ENCODE results near the gene RAB4B. TPM values are rescaled to one million over a fixed set of nuclear protein-coding genes. Genes with fewer than 3 reads are reported as not detected.

Gene RAB4B
- total and polyA plus RNA-seq, 2 of the 13 experiments (the other 11 are each of a cell fraction or from before 2014, with no cell fraction given): 3.3 to 5.4 TPM

GRCh38 chr19:40777937-40778705 lies at the start of gene RAB4B (continued):
- TF ChIP-seq ZNF512B (CRISPR knock-in tag; IDR thresholded peaks at IDR 0.05; ENCODE audit: borderline replicate concordance) (no peak), TCF12 (IDR thresholded peaks at IDR 0.05) (no peak), TCF12 (CRISPR knock-in tag; IDR thresholded peaks at IDR 0.05) (no peak), PHF5A (CRISPR knock-in tag; IDR thresholded peaks at IDR 0.05; ENCODE audit: low read depth, unreplicated experiment) (no peak), MAX (IDR thresholded peaks at IDR 0.05) (peak; percentile 9; the same call in 1 of the 2 replicates), KLF6 (CRISPR knock-in tag; IDR thresholded peaks at IDR 0.05) (no peak), HOXA5 (CRISPR knock-in tag; IDR thresholded peaks at IDR 0.05) (peak; percentile 40; the same call in 1 of the 2 replicates), ZNF687 (CRISPR knock-in tag; IDR thresholded peaks at IDR 0.05) (peak; percentile 77), ELK4 (CRISPR knock-in tag; IDR thresholded peaks at IDR 0.05; ENCODE audit: borderline replicate concordance) (no peak), GATAD1 (CRISPR knock-in tag; IDR thresholded peaks at IDR 0.05) (peak; percentile 82), LCORL (IDR thresholded peaks at IDR 0.05) (no peak), LCORL (CRISPR knock-in tag; IDR thresholded peaks at IDR 0.05) (peak; percentile 12; the same call in 1 of the 2 replicates), RFX5 (IDR thresholded peaks at IDR 0.05; ENCODE audit: low read depth, low read length) (peak; percentile 11; the same call in 1 of the 2 replicates), ZNF558 (CRISPR knock-in tag; IDR thresholded peaks at IDR 0.05; ENCODE audit: borderline replicate concordance) (no peak), ZNF839 (CRISPR knock-in tag; IDR thresholded peaks at IDR 0.05; ENCODE audit: borderline replicate concordance) (no peak), SYNCRIP (IDR thresholded peaks at IDR 0.05; ENCODE audit: insufficient read depth, low read depth, low read length) (no peak), ZFY (CRISPR knock-in tag; IDR thresholded peaks at IDR 0.05) (peak; percentile 88), ZNF652 (CRISPR knock-in tag; IDR thresholded peaks at IDR 0.05; ENCODE audit: borderline replicate concordance, low read depth) (no peak), ZFYVE20 (CRISPR knock-in tag; IDR thresholded peaks at IDR 0.05; ENCODE audit: borderline replicate concordance, low read depth) (0 out of 2 replicates have a peak, but pooled peaks have one; percentile 38), GMEB1 (CRISPR knock-in tag; IDR thresholded peaks at IDR 0.05; ENCODE audit: borderline replicate concordance) (peak; percentile 77)
